NCI-H446 treated with DMSO at 0.1 percent for 48 hours (cell line): ENCODE measurements around the gene GNG8.
"Not testable (repeated sequence)": the region's sequence is repeated elsewhere in the genome, so short reads cannot be mapped to it uniquely, and the experiment has no call there.

ENCODE experiments used
- DNase-seq: peaks from one replicate; lab custom pipeline; 2025; lab: John Stamatoyannopoulos, UW

The GNG8 gene

DNA sequence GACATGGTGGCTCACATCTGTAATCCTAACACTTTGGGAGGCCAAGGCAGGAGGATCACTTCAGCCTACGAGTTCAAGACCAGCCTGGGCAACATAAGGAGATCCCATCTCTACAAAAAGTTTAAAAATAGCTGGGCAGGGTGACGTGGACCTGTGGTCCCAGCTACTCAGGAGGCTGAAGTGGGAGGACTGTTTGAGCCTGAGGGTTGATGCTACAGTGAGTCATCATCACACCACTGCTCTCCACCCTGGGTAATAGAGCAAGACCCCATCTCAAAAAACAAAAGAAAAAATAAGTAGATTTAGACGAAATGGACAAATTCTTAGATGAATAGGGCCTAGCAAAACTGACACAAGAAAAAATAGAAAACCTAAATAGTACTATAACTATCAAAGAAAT is 10.4 kb upstream of the GNG8 start:
- DNase-seq, result no peak

DNA sequence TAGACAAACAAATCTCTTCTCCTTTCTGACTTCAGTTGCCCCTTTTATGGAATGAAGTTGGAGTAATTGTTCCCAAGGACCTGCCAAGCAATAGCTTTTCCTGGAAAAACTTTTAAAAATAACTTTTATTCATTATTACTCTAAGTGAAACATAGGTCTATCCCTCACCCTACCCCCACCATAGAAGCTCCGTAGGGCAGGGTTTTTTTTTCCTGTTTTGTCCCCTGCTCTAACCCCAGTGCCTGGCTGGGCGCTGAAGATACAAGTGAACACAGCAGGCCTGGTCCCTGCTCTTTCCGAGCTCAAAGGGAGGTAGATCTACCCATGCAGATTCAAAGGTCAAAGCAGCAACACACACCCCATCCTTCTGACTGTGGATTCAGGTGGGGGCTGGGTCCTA is 8.7 kb upstream of the GNG8 start:
- no peak for DNase-seq

DNA sequence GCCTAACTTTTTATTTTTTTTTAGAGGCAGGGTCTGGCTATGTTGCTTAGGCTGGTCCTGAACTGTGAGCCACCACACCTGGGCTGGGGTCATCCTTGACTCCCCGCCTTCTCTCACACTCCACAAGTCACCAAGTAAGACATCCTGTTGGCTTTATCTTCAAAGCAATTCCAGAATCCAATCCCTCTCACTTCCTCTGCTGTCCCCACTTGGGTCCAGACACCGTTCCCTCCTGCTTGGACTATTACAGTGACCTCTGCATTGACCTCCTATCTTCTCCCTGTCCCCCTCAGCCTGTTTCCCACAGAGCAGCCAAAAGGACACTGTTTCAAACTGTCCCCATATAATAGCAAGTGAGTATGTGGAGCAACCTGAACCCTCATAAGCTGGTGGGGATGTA is 4.7 kb upstream of the GNG8 start:
- no peak for DNase-seq

DNA sequence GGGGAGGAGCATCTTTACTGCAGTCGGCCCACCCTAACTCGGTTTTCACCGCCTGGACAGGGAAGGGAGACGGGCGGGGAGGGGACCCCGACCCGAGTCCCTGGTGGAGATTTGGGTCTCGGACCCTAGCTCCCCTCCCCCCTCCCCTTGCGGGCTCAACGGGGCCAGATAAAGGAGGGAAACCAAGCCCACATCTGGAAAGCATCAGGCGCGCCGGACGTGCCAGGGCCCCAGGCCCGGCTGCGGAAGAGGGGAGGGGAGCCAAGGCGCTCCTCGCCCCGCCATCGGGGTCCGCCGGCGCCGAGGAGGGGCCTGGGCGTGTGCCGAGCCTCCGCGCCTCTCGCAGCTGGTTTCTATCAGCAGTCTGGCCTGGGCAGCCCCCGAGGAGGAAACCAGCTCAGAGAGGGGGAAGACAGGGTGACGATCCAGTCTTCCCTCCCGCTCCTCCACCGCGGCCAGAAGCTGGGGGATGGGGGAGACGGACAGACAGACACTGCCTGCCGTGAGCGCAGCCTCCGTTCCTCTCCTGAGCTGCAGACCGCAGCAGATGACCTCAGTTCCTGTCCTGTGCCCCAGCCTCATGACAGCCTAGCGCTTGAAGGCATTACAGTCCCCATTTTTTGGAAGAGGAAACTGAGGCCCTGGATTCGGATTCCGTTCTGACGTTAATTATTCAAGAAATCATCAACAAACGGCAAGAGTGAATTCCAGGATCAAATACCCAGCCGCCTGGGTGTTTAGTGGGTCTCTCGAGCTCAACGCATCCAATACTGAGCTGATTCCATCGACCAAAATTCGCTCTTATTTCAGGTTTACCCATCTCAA is 3.6 kb upstream of the GNG8 start:
- no peak for DNase-seq

DNA sequence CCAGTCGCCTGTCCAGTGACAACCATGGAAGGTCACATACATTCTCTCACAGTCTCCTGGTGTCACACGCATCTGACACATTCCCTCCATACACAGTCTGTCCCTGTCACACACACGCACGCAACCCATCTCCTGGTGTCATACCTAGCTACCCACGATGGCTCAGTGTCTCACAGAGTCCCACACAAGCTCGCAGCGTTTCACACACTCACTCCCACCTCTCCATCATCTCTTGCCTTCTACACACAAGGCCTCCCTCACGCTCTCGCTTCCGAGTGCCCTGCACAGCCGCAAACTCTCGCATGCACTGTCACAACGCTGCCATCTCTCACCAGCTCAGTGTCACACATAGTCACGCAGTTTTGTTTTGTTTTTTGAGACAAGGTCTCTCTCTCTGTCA is 1.2 kb upstream of the GNG8 start:
- no peak for DNase-seq

DNA sequence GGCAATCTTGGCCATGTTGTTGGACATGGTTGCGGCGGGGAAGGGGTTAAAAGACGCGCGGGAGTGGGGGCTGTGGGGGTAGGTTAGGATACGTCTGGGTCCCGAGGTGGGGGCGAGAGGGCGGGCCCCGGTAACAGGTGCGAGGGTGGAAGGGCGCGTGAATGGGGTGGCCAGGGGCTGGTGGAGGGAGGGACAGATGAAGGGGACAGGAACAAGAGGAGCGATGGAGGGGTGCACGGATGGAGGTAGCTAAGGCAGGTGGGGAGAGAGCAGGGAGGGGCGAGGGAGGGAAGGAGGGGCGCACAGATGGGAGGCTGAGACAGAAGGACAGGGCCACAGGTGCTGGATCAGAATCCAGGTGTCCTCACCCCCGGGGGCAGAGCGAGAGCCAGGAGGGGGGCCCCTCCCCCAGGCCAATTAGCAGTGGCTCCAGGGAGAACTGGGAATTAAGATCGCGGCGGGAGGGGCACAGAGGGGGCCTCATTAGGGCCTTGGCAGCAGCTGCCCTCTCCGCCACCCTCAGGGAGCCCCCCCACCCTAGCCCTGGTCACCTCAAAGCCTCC is 1.3 kb downstream of the GNG8 start:
- DNase-seq, result no peak

DNA sequence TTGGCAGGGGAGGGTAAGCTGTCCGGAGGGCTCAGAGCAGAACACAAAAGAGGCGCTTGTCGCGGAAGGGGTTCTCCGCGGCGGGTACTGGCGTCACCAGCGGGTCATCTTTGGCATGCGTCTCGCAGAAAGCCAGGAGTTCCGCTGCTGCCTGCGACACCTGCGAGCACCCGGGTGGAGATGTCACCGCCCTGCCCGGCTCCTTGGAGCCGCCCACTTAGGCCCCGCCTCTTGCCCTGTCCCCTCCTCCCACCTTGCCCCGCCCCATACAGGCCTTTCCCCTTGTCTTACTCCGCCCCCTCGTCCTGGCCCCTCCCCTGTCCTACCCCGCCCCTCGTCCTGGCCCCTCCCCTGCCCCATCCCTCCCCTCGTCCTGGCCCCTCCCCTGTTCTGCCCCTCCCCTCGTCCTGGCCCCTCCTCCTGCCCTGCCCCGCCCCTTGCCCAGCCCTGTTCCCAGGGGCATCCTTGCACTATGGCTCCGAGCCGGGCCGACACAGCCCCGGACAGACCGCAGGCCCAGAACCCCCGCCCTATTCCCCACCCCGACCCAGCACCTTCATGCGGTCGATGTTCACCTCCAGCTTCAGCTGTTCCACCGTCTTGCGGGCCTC is 1.9 kb downstream of the GNG8 start:
- DNase-seq, result peak; percentile 27

DNA sequence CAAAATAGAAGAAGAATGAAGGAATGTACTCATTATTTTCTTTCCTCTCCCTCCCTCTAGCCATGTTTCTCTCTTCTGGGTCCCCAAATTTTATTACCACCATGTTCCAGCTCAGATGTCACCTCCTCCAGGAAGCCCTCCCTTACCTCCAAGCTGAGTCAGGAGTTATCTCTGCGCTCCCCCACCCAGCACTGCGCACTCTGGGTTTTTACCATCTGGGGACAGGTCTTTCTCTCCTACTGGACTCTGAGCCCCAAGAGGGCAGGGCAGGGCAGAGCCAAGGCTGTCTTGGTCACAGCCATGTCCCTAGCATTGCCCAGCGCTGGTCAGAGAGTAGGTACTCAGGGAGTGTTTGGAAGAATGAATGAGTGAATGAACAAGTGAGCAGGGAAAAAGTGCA is 2.9 kb downstream of the GNG8 start:
- DNase-seq, result no peak

DNA sequence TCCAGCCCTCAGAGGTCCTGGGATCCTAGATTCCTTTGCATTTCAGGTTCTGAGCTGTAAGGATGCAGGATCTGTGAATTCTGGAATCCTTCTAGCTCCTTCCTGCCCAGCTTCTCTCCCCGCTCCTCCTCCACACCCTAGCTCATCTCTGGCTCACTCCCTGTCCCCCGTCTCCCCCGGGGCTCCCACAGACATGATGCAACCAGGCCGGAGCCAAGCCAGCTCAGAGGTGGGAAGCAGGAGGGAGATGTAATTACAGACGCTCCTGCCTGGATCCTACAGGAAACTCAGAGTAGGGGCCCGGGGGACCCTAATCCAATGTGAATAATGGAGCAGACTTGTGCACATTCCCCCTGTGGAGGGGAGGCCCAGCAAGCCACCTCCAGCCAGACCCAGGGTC is 4.5 kb downstream of the GNG8 start:
- DNase-seq, result no peak

DNA sequence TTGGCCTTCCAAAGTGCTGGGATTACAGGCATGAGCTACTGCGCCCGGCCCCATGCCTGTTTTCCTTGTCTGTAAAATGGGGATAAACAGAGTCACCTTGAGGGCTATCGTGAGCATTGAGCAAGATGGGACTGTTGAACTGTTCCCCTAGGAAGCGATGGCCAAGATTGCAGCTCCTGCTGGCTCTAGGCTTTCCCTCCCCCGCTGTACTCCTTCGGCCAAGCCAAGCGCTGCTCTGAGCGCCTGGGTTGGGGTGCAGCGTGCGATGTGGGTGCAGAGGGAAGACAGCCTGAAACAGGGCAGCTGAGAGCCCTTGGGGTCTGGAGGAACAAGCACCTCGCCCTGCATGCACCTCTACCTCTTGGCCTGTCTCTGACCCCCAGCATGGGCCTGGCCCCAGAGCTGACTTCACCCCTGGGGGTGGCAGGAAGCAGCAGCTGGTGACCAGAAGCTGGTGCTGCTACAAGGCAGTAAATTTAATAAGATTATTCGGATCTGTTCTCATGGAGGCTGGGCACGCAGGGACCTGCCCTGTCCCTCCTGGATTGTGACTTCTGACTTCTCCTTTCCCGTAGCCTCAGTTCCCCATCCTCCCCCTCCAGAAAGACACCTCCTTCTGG is 5.3 kb downstream of the GNG8 start:
- DNase-seq, result no peak

DNA sequence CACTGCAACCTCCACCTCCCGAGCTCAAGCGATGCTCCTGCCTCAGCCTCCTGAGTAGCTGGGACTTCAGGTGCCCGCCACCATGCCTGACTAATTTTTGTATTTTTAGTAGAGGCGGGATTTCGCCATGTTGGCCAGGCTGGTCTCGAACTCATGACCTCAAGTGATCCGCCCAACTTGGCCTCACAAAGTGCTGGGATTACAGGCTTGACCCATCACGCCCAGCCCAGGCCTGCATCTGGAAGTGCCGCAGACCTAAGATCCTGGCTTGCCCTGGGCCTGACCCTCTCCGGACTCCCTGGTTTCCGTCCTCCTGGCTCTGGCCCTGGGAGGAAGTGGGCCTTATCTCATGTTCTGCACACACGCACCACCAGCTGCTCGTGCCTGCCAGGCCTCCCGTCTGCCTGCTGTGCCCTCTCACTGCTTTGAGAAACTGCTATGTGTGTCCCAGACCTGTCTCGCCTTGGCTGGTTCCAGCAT is 6.4 kb downstream of the GNG8 start:
- no peak for DNase-seq

DNA sequence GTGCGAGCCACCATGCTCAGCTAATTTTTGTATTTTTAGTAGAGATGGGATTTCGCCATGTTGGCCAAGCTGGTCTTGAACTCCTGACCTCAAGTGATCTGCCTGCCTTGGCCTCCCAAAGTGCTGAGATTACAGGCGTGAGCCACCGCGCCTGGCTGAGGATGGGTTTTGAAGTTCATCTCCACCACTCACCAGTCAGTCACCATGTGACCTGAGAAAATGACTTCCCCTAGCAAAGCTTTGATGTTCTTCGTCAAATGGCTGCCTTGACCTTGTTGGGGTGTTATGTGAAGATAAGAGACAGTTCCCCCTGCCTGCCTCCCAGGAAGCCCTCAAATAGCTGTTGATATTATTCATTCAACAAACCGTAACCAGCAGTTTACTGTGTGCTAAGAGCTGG is 7.0 kb downstream of the GNG8 start:
- DNase-seq, result not testable (repeated sequence)

DNA sequence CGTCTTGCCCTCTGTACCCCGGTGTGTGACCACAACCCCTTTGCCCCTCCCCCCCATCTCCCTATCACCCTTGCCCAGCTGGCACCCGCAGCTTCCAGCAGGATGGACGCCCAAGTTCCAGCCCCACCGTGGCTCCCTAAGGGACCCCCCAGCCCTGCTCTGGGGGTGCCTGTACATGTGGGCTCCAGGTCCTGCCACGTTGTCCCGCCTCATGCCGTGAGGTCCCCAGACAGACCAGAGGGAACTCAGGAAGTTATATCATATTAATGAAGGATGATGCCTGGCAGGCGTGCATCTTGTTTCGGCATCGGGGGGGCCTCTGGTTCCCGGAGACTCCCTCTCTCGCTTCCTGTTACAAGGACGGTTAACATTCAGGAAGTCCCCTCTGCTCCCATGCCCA is 9.6 kb downstream of the GNG8 start:
- no peak for DNase-seq

DNA sequence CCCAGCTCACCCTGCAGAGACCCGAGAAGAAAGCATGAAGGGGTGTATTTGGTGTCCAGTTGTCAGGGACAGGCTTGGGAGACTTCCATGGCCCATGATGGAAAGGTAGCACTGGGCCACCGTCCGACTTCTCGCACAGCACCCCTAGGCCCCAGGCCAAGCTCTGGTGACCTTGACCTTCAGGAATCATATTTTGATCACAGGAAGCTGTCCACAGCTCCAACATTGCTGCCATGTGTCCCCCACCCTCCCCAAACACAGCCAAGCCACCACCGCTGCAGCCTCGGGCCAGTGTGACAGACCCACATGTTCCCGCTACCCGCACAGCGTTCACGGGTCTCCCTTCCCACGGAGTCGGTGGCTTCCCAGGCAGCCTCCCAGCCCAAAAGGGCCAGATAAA is 10.3 kb downstream of the GNG8 start:
- DNase-seq, result no peak

DNA sequence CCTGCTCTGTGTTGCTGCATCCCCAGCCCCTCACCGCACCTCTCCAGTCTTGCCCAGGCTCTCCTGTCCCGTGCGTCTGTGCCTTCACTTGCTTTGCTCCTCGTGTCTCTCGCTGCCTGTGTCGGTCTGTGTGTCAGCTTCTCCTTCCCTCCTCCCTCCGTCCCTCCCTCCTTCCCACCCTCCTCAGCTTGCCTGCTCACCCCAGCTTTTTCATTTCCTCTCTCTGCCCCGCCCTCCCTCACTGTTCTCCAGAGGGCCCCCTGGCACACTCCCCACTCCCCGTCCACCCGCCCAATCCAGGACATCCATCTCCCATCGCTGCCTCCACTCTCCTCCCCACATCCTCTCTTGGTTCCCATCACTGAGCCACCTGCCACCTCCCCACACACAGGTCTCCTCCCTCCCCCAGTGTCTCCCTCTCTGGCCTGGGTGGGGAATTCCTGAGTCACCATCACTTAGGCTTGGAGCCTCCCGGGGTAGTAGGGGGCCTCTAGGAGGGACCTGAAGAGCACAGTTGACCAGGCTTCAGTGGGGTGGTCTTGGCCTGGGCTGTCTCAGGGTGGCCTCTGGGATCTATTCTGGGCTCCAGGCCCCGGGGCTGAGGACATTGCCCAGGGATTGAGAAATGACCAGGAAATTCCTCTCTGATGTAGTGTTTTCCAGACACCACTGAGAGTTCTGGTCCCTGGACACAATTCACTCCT is 10.9 kb downstream of the GNG8 start, which contains the start of gene PTGIR:
Gene PTGIR (minus strand): TSS at position 132 of the 704 bp plus-strand sequence. CDS start 864 bp downstream, outside the sequence.
- no peak for DNase-seq

DNA sequence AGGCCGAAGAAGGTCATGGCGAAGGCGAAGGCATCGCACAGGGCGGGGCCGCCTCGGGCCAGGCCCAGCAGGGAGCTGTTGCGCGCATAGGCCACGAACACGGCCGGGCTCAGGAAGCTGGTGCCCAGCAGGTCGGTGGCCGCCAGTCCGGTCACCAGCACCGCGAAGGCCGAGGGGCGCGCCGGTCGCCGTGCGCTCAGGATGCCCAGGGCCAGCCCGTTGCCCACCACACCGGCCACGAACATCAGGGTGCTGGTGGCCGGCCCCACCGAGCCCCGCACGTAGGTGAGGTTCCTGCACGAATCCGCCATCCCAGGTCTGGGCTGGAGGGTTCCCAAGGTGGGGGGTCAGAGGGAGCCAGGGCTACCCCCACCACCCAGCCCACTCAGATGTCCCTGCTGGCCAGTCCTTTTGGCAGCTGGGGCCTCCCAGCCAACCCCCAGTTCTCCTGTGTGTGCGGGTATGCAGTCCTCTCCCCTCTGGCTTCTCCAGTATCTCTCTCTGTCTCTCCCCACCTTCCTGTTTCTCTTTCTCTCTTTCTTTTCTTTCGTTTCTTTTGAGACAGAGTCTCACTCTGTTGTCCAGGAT is 12.0 kb downstream of the GNG8 start:
- no peak for DNase-seq

DNA sequence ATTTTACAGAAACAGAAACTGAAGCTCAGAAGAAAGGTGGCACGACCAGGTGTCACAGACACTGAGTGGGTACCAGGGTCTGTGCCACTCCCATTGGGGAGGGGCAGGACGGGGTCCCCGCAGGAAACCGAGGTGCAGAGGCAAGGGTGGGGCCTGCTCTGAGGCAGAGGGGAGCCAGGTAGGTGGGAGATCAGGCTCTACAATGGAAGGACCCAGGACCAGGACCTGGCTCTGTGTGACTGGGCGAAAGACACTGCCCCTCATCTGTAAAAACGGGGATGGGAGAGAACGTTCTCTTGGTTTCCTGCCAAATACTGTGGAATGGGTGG is 13.9 kb downstream of the GNG8 start:
- no peak for DNase-seq

DNA sequence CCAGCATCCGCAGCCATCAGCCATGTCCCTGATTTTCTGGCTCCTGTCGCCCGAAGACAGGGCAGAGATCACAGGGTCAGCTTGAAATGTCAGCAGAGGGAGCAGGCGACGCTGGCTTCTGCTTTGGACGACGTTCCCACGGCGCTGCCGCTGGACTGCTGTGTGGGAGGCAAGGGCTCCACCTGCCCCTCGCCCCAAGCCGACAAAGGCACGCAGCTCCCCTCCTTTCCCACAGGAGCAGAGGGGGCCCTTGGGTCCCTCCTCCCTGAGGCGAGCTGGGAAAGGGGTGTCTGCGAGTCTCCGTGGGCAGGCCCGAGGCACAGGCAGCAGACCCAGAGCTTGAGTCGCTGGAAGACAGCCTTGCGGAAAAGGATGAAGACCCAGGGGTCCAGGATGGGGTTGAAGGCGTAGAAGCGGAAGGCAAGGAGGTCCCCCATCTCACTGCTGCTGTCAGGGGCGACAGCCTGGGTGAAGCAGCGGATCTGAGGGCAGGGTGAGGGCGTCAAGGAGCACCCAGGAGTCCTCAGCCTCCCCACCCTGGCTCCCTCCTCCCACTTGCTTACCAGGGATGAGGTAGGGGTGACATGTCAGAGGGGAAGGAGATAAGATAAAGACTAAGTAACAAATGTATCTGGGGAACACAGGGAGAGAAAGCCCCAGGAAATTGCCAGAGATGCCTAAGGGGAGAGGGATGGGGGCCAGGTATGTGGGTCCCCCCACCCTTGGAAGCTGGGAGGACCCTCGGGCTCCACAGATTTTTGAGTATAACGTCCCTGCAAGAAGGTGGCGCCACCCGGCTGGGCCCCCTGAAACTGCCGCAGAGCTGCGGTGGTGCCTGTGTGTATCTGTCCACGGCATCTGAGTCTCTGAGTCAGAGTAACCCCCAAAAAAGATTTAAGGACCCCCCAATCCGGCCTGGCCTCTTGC is 14.5 kb downstream of the GNG8 start:
- DNase-seq, result no peak

DNA sequence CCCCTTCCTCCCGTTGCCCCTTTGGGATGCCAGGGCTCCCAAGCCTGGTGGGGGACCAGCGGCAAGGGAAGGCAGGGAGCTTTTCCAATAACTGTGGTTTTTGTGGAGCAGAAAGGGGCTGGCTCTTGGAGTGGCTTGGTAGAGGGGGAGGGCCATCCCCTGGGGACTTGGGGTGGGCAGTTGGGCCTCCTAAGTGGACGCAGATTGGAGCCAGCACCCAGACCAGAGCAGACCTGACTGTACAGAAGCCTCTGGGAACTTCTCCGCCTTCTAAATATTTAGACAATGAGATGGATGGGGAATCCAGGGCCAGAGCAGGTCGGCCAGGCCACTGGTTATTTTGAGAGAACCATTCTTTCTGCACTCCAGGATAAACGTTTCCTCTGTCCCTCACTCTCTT is 15.3 kb downstream of the GNG8 start:
- no peak for DNase-seq

DNA sequence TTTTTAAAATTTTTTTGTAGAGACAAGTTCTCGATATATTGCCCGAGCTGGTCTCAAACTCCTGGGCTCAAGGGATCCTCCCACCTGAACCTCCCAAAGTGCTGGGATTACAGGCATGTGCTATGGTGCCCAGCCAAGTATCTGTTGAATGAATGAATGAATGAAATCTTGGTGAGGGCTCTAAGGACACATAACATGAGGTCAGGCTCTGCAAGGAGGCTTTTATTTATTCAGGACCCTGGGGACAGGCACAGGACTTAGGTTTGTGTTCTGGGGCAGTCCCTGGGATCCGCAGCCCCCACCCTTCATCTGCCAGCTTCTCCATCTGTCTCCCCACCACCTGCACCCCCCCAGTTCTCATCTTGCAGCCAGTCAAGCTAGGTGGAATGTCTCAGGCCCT is 15.7 kb downstream of the GNG8 start:
- no peak for DNase-seq

DNA sequence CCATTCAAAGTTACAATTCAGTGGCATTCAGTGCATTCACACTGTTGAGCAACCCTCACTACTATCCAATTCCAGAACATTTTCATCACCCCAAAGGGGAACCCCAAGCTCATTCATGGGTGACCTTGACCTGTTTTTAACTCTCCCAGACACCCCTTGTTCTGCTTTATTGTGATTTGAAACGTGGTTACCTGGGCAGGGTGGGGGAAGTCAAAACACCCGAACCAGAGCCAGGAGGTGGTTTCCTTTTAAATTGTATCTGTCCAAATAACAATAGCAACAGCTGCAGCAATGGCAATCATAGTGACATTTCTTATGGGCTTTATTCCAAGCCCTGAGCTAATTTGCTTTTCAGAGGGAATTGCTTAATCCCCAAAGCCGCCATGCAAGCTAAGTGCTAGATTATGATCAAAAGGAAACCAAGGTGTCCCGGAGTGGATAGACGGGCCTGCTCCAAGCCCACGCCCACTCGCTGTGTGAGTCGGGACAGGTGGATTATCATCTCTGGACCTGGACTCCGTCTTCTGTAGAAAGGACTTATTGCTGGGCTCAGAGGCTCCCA is 17.3 kb downstream of the GNG8 start:
- DNase-seq, result no peak
